Calu3 (cell line): ENCODE measurements around the gene TUBA4B. TPM values are rescaled to one million over a fixed set of nuclear protein-coding genes. Genes with fewer than 3 reads are reported as not detected.
A peak's percentile ranks its signal among the peaks of the same experiment; 100 is the strongest.
"Not testable (repeated sequence)": the region's sequence is repeated elsewhere in the genome, so short reads cannot be mapped to it uniquely, and the experiment has no call there.

Experiments used
- BruUV-seq: library from RNA; stranded (reverse); fragments of 400-500 nt; replicated peaks from 2 replicates; lab custom pipeline; 2021; lab: Mats Ljungman, UMichigan
- CTCF ChIA-PET: fragments of 300-600 bp; sonication (Branson Sonifier 250); formaldehyde crosslinking; loops from one replicate; lab custom pipeline; 2022; ENCODE audit warnings: antibody characterized with exemption; lab: Charles Lee
- DNase-seq: peaks from one replicate; pipeline ENCODE4 v3.0.0; 2022
- H3K27ac Mint-ChIP-seq: one replicate; pipeline ENCODE4 v1.8.0; 2022; ENCODE audit warnings: mixed read lengths; ENCODE audit not compliant: unreplicated experiment
- H3K27me3 Mint-ChIP-seq: one replicate; pipeline ENCODE4 v1.8.0; 2022; ENCODE audit warnings: mixed read lengths; ENCODE audit not compliant: unreplicated experiment
- H3K36me3 Mint-ChIP-seq: one replicate; pipeline ENCODE4 v1.8.0; 2022; ENCODE audit warnings: mild to moderate bottlenecking, moderate library complexity, mixed read lengths; ENCODE audit not compliant: insufficient read depth, unreplicated experiment
- H3K4me1 Mint-ChIP-seq: one replicate; pipeline ENCODE4 v1.8.0; 2022; ENCODE audit warnings: mild to moderate bottlenecking, low read depth, mixed read lengths; ENCODE audit not compliant: unreplicated experiment
- H3K4me3 Mint-ChIP-seq: one replicate; pipeline ENCODE4 v1.8.0; 2022; ENCODE audit warnings: mild to moderate bottlenecking, low read depth, moderate library complexity, mixed read lengths; ENCODE audit not compliant: unreplicated experiment
- H3K9me3 Mint-ChIP-seq: one replicate; pipeline ENCODE4 v1.8.0; 2022; ENCODE audit warnings: low read depth, mixed read lengths; ENCODE audit not compliant: unreplicated experiment
- CTCF ChIP-seq: fragments of 200-600 bp; IDR thresholded peaks from one replicate; pipeline ENCODE4 v1.8.0; 2022; ENCODE audit warnings: antibody characterized with exemption; ENCODE audit not compliant: unreplicated experiment
- intact Hi-C: fragments of 100-400 bp; cut with micrococcal nuclease; formaldehyde crosslinking; loops from one replicate; pipeline ENCODE4 v1.10.0; 2022; ENCODE audit not compliant: unreplicated experiment
- microRNA-seq: library from miRNA; unstranded; fragments of <30 nt; microRNA quantifications from one replicate; pipeline ENCODE4 v1.2.0, GENCODE V29; 2022
- total RNA-seq: library from RNA; stranded (reverse); gene quantifications from 2 replicates; pipeline ENCODE4 v1.2.3, GENCODE V29; 2022

Gene TUBA4B
- total RNA-seq, 1 experiment from 2014 or later = not detected

DNA sequence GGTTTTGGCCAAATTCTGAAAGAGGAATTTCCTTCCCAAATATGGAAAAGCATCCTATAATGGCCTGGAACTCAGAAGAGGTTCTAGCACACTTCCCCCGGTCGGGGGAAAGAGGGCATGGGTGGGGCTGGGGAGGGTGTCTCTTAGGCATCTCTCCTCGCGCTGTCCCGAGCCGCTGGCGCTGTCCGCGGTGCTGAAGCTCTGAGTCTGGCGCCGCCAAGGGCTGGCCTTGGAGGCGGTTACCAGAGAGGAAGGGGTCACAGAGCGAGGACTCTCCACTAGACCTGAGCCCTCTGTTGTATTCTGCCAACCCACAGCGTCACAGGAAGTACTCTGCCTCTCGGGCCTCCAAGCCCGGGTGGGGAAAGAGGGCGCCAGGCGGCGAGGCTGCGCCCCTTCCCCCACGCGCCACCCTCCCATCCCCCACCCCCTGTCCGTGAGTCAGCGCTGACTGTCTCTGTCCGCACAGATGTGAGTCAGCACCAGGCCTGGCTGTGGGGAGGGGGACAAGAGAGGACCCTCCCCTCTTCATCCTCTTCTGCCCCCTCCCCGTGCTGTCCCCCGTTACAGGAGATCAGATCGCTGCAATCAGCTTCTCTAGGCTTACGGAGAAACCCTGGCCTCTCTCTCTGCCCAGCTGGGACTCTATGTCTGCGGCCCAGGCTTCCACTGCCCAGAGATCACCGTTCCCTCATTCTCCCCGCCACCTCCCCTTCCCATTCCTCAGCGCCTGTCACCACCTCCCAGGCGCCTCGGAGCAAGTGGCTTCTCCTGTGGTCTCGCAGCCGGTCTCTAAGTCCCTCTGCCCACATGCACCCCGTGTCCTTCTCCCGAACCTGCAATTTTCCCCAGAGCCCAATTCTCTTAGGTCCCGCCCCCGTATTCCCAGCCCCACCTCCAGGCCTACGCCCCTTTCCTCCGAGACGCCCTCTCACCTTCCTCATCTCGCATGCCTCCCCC, 55.4 kb downstream of the TUBA4B start:
- no peaks in the 10 kb centered on the region for H3K36me3 Mint-ChIP-seq
- BruUV-seq = no TSS peak
- peaks cover 75% of the 10 kb centered on the region for H3K27me3 Mint-ChIP-seq
- TF ChIP-seq CTCF = no peak
- no peak overlapping the region for H3K4me3 Mint-ChIP-seq
- H3K4me1 Mint-ChIP-seq = no peaks in the 10 kb centered on the region
- H3K9me3 Mint-ChIP-seq = no peaks in the 10 kb centered on the region
- H3K27ac Mint-ChIP-seq = no peak overlapping the region
- peak; percentile 69 for DNase-seq
- intact Hi-C loops = no loop called here
- CTCF ChIA-PET = interaction anchor here (0.6 kb wide), 1 partner anchor 37 kb away, joined by 8 read pairs; no protein-coding TSS in a partner anchor

DNA sequence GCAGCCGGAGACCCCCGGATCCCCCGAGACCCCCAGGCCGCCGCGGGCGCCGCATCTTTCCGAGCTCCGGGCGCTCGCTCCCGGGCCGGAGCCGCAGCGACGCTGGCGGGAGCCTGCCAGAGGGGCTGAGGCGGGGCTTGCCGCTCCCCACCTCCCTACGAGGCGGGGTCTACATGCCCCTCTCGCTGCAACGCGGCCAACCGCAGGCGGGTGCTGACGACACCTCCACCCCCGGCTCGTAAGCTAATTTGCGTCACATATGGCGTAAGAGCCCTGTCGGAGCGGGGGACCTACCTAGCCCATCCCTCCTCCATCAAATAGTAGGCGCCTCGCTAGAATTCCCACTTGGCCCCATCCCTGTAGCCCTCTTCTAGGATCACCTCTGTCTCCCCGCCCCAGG, 56.2 kb downstream of the TUBA4B start, which contains the start of gene PTPRN:
TSS of gene PTPRN (minus strand) at position 124 of the 400 bp plus-strand sequence. CDS start at position 55, 69 bp downstream.
- no peak for DNase-seq
- BruUV-seq = no TSS peak
- H3K4me1 Mint-ChIP-seq = no peaks in the 10 kb centered on the region
- H3K27me3 Mint-ChIP-seq = peaks cover 71% of the 10 kb centered on the region
- CTCF ChIA-PET = no interaction called here
- intact Hi-C loops = no loop called here
- no peaks in the 10 kb centered on the region for H3K9me3 Mint-ChIP-seq
- no peak within 1 kb of the TSS for H3K27ac Mint-ChIP-seq
- TF ChIP-seq CTCF = no peak
- no peaks in the 10 kb centered on the region for H3K36me3 Mint-ChIP-seq
- no peak within 1 kb of the TSS for H3K4me3 Mint-ChIP-seq

- H3K4me1 Mint-ChIP-seq, H3K4me3 Mint-ChIP-seq, H3K9me3 Mint-ChIP-seq, DNase-seq, H3K36me3 Mint-ChIP-seq, BruUV-seq, intact Hi-C loops, H3K27ac Mint-ChIP-seq: not testable (repeated sequence)
- CTCF ChIA-PET = interaction anchor here (1.3 kb wide), 1 partner anchor 21 kb away, joined by 4 read pairs; no protein-coding TSS in a partner anchor
- H3K27me3 Mint-ChIP-seq = peaks cover 48% of the 10 kb centered on the region
Measured at GRCh38 chr2:219312683-219313263, 59.7 kb downstream of the TUBA4B start.

DNA sequence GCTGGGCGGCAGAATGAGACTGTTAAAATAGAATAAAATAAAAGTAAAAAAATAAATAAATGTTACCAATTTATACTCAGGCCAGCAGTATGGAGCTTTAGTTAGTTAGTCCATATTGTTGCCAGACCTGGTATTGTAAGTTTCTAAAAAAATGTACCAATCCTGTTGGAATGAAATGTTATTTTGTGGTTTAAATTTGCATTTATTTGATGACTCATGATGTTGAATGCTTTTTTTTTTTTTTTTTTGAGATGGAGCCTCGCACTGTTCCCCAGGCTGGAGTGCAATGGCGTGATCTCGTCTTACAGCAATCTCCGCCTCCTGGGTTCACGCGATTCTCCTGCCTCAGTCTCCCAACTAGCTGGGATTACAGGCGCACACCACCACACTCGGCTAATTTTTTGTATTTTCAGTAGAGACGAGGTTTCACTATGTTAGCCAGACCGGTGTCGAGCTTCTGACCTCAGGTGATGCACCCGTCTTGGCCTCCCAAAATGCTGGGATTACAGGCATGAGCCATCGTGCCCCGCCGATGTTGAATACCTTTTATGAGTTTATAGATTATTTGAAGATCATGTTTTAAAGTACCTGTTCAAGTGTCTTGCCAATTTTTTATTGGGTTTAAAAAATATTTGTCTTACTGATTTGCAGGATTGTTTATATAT, 61.9 kb downstream of the TUBA4B start:
- Mint-ChIP-seq H3K27me3 (peaks cover 38% of the 10 kb centered on the region), H3K36me3 (no peaks in the 10 kb centered on the region), H3K9me3 (no peaks in the 10 kb centered on the region), H3K4me3 (no peak overlapping the region), H3K27ac (no peak overlapping the region), H3K4me1 (no peaks in the 10 kb centered on the region)
- BruUV-seq = no TSS peak
- DNase-seq = no peak
- no peak for TF ChIP-seq CTCF
- intact Hi-C loops = no loop called here
- CTCF ChIA-PET = interaction anchor here (0.6 kb wide), 1 partner anchor 371 kb away, joined by 3 read pairs; no protein-coding TSS in a partner anchor

Small RNA genes lying within 50 kb of the gene (microRNA-seq; reads per million reads assigned to microRNA genes)
- gene MIR153-1 = not detected

Other genes with a start within 250 kb of the TUBA4B start
- gene CFAP65, start 211.7 kb upstream of the TUBA4B start, total RNA-seq = 0.68 and 1.3 TPM in 2 replicates
- gene IHH, start 192.3 kb upstream of the TUBA4B start, total RNA-seq = 9.0 and 15.8 TPM in 2 replicates
- 12.1 and 12.4 TPM in 2 replicates for gene NHEJ1, start 92.4 kb upstream of the TUBA4B start, total RNA-seq
- 4.4 and 6.0 TPM in 2 replicates for gene SLC23A3, start 83.2 kb upstream of the TUBA4B start, total RNA-seq
- gene CNPPD1, start 76.3 kb upstream of the TUBA4B start, total RNA-seq = 40.6 and 42.9 TPM in 2 replicates
- 67.9 and 69.7 TPM in 2 replicates for gene RETREG2, start 75.0 kb upstream of the TUBA4B start, total RNA-seq
- gene ZFAND2B, start 46.5 kb upstream of the TUBA4B start, total RNA-seq = 25.7 and 30.0 TPM in 2 replicates
- gene ABCB6, start 34.3 kb upstream of the TUBA4B start, total RNA-seq = 11.7 and 12.1 TPM in 2 replicates
- 36.6 and 42.4 TPM in 2 replicates for gene ATG9A, start 23.6 kb upstream of the TUBA4B start, total RNA-seq
- 44.1 and 56.6 TPM in 2 replicates for gene ANKZF1, start 23.4 kb upstream of the TUBA4B start, total RNA-seq
- gene GLB1L, start 7.8 kb upstream of the TUBA4B start, total RNA-seq = 7.6 and 12.1 TPM in 2 replicates
- 26.7 and 27.0 TPM in 2 replicates for gene STK16, start 7.8 kb upstream of the TUBA4B start, total RNA-seq
- 68.8 and 97.9 TPM in 2 replicates for gene TUBA4A, start 675 bp downstream of the TUBA4B start, total RNA-seq
- 55.1 and 68.2 TPM in 2 replicates for gene DNAJB2, start 26.1 kb downstream of the TUBA4B start, total RNA-seq
- gene PTPRN, start 56.2 kb downstream of the TUBA4B start, total RNA-seq = not detected in 2 replicates
- not detected in 2 replicates for gene RESP18, start 79.5 kb downstream of the TUBA4B start, total RNA-seq
- gene DNPEP, start 134.7 kb downstream of the TUBA4B start, total RNA-seq = 70.3 and 75.1 TPM in 2 replicates
- gene DES, start 165.1 kb downstream of the TUBA4B start, total RNA-seq = not detected in 2 replicates
- gene SPEG, start 181.6 kb downstream of the TUBA4B start, total RNA-seq = 13.4 and 16.7 TPM in 2 replicates
- gene GMPPA, start 245.6 kb downstream of the TUBA4B start, total RNA-seq = 53.0 and 59.4 TPM in 2 replicates